ENCODE results near the gene SLC16A11.

- TF ChIP-seq EP300 (conservative IDR thresholded peaks at IDR 0.05; ENCODE audit: poor library complexity, severe bottlenecking) = no peak
- no peak for TF ChIP-seq EZH2 (IDR thresholded peaks at IDR 0.05; ENCODE audit: borderline replicate concordance, insufficient read depth, low read length, poor library complexity, severe bottlenecking)
- no peak for TF ChIP-seq CTCF (IDR thresholded peaks at IDR 0.05; ENCODE audit: poor library complexity, severe bottlenecking)
- no peak for TF ChIP-seq REST (IDR thresholded peaks at IDR 0.05; ENCODE audit: borderline replicate concordance)
- TF ChIP-seq POLR2AphosphoS5 (IDR thresholded peaks at IDR 0.05) = no peak
These were observed 5.6 kb downstream of the SLC16A11 start for GRCh38 chr17:7038025-7038862.
